ENCODE measurements around the gene IL21R. TPM values are rescaled to one million over a fixed set of nuclear protein-coding genes. Genes with fewer than 3 reads are reported as not detected.
A peak's percentile ranks its signal among the peaks of the same experiment; 100 is the strongest.

IL21R gene
- 0.33 and 0.44 TPM in 2 replicates for total RNA-seq (2014; rRNA removed; shearing (Covaris generic); ENCODE audit: low replicate concordance)

GRCh38 chr16:27401768-27402568 is at the start of gene IL21R:
Gene IL21R, plus strand, starts transcription at chr16:27402174. Its CDS starts 27,898 bp downstream, at chr16:27430072.
- H3K9me3 ChIP-seq: no peaks in the 10 kb centered on the region
- H3K36me3 ChIP-seq: no peaks in the 10 kb centered on the region
- H3K27me3 ChIP-seq: no peaks in the 10 kb centered on the region
- DNase-seq: peak; percentile 97
- H3K4me3 ChIP-seq: no peak within 1 kb of the TSS

DNA sequence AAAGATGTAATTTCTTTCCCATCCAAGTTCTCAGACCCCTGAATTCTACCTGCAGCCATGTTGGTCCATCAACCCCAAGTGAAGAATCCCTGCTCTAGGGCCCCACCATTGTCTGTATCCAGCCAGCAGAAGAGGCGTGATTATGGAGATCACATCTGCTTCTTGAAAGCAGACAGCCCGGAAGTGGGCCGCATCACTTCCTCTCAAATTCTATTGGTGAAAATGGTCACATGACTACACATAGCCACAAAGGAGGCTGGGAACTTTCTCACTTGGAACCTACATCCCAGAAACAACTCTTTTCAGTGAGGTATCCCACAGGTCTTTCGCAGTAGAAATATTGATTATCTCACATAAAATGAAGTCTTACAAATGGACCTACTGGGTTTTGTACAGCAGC is 48.1 kb upstream of the IL21R start:
- Histone ChIP-seq H3K27me3 (no peaks in the 10 kb centered on the region), H3K36me3 (peaks cover 90% of the 10 kb centered on the region)

DNA sequence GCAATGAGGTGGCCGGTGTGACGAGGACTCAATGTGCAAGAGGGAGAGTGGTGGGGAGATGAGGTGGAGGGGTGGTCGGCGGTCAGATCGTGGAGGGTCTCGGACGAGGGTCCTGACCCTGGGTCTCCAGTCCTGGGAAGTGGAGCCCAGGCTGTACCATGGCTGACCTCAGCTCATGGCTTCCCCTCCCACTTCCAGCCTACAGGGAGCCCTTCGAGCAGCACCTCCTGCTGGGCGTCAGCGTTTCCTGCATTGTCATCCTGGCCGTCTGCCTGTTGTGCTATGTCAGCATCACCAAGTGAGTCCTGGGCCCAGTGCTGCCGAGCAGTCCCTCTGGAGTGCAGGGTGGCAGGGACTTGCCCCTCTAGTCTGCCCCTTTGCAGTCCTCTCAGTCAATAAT is 46.4 kb upstream of the IL21R start:
- H3K36me3 ChIP-seq: peaks cover 88% of the 10 kb centered on the region
- peak; percentile 58 for DNase-seq
- H3K27me3 ChIP-seq: no peaks in the 10 kb centered on the region

More for the DNA sequence above, 48.1 kb upstream of the IL21R start:
- DNase-seq: no peak
- Histone ChIP-seq H3K9me3 (peaks cover 4% of the 10 kb centered on the region; the same call in 1 of the 2 replicates), H3K4me3 (no peak overlapping the region)

GRCh38 chr16:27356794-27357193 is 45.2 kb upstream of the IL21R start:
- Histone ChIP-seq H3K36me3 (peaks cover 84% of the 10 kb centered on the region), H3K27me3 (no peaks in the 10 kb centered on the region), H3K9me3 (peaks cover 4% of the 10 kb centered on the region; the same call in 1 of the 2 replicates), H3K4me3 (no peak overlapping the region)
- no peak for DNase-seq

More for the DNA sequence above, 46.4 kb upstream of the IL21R start:
- Histone ChIP-seq H3K9me3 (peaks cover 8% of the 10 kb centered on the region; the same call in 1 of the 2 replicates), H3K4me3 (no peak overlapping the region)

- no peak overlapping the region for H3K4me3 ChIP-seq
- H3K9me3 ChIP-seq: 0 out of 2 replicates have a peak, but pooled peaks cover 4% of the 10 kb centered on the region
- peak; percentile 23 for DNase-seq
- H3K36me3 ChIP-seq: peaks cover 88% of the 10 kb centered on the region
- no peaks in the 10 kb centered on the region for H3K27me3 ChIP-seq
These were observed 42.9 kb upstream of the IL21R start for GRCh38 chr16:27359051-27359450.

GRCh38 chr16:27359615-27360014 is 42.4 kb upstream of the IL21R start:
- H3K36me3 ChIP-seq: peaks cover 89% of the 10 kb centered on the region
- H3K27me3 ChIP-seq: no peaks in the 10 kb centered on the region
- 0 out of 2 replicates have a peak, but pooled peaks cover 4% of the 10 kb centered on the region for H3K9me3 ChIP-seq
- no peak overlapping the region for H3K4me3 ChIP-seq
- DNase-seq: no peak

GRCh38 chr16:27361987-27362386 is 40.0 kb upstream of the IL21R start:
- no peak overlapping the region for H3K4me3 ChIP-seq
- peaks cover 12% of the 10 kb centered on the region; the same call in 1 of the 2 replicates for H3K9me3 ChIP-seq
- H3K27me3 ChIP-seq: no peaks in the 10 kb centered on the region
- peaks cover 81% of the 10 kb centered on the region for H3K36me3 ChIP-seq
- no peak for DNase-seq

GRCh38 chr16:27362570-27363245 is 39.3 kb upstream of the IL21R start:
- DNase-seq: no peak
- peaks cover 12% of the 10 kb centered on the region; the same call in 1 of the 2 replicates for H3K9me3 ChIP-seq
- H3K27me3 ChIP-seq: 0 out of 2 replicates have a peak, but pooled peaks cover 1% of the 10 kb centered on the region
- H3K36me3 ChIP-seq: peaks cover 76% of the 10 kb centered on the region
- H3K4me3 ChIP-seq: no peak overlapping the region

DNA sequence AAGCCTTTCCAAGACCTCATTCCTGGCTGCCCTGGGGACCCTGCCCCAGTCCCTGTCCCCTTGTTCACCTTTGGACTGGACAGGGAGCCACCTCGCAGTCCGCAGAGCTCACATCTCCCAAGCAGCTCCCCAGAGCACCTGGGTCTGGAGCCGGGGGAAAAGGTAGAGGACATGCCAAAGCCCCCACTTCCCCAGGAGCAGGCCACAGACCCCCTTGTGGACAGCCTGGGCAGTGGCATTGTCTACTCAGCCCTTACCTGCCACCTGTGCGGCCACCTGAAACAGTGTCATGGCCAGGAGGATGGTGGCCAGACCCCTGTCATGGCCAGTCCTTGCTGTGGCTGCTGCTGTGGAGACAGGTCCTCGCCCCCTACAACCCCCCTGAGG is 38.7 kb upstream of the IL21R start:
- peaks cover 12% of the 10 kb centered on the region; the same call in 1 of the 2 replicates for H3K9me3 ChIP-seq
- H3K27me3 ChIP-seq: 0 out of 2 replicates have a peak, but pooled peaks cover 3% of the 10 kb centered on the region
- H3K36me3 ChIP-seq: peaks cover 71% of the 10 kb centered on the region
- no peak for DNase-seq
- H3K4me3 ChIP-seq: no peak overlapping the region

DNA sequence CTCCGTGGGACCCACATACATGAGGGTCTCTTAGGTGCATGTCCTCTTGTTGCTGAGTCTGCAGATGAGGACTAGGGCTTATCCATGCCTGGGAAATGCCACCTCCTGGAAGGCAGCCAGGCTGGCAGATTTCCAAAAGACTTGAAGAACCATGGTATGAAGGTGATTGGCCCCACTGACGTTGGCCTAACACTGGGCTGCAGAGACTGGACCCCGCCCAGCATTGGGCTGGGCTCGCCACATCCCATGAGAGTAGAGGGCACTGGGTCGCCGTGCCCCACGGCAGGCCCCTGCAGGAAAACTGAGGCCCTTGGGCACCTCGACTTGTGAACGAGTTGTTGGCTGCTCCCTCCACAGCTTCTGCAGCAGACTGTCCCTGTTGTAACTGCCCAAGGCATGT is 38.2 kb upstream of the IL21R start:
- Histone ChIP-seq H3K4me3 (no peak overlapping the region), H3K36me3 (peaks cover 65% of the 10 kb centered on the region), H3K27me3 (0 out of 2 replicates have a peak, but pooled peaks cover 3% of the 10 kb centered on the region), H3K9me3 (peaks cover 12% of the 10 kb centered on the region; the same call in 1 of the 2 replicates)
- DNase-seq: no peak

GRCh38 chr16:27364493-27365141 is 37.4 kb upstream of the IL21R start:
- Histone ChIP-seq H3K27me3 (0 out of 2 replicates have a peak, but pooled peaks cover 3% of the 10 kb centered on the region), H3K36me3 (peaks cover 57% of the 10 kb centered on the region), H3K9me3 (peaks cover 8% of the 10 kb centered on the region; the same call in 1 of the 2 replicates), H3K4me3 (no peak overlapping the region)
- DNase-seq: no peak

GRCh38 chr16:27365142-27366089 is 36.6 kb upstream of the IL21R start:
- Histone ChIP-seq H3K9me3 (peaks cover 9% of the 10 kb centered on the region; the same call in 1 of the 2 replicates), H3K27me3 (0 out of 2 replicates have a peak, but pooled peaks cover 3% of the 10 kb centered on the region), H3K36me3 (peaks cover 53% of the 10 kb centered on the region), H3K4me3 (no peak overlapping the region)
- DNase-seq: no peak

- Histone ChIP-seq H3K36me3 (peaks cover 42% of the 10 kb centered on the region), H3K9me3 (peaks cover 10% of the 10 kb centered on the region; the same call in 1 of the 2 replicates), H3K4me3 (no peak overlapping the region), H3K27me3 (0 out of 2 replicates have a peak, but pooled peaks cover 3% of the 10 kb centered on the region)
- no peak for DNase-seq
These were observed 35.1 kb upstream of the IL21R start for GRCh38 chr16:27366687-27367460.

GRCh38 chr16:27367461-27368357 is 34.3 kb upstream of the IL21R start:
- Histone ChIP-seq H3K27me3 (0 out of 2 replicates have a peak, but pooled peaks cover 3% of the 10 kb centered on the region), H3K36me3 (peaks cover 34% of the 10 kb centered on the region), H3K9me3 (peaks cover 10% of the 10 kb centered on the region; the same call in 1 of the 2 replicates), H3K4me3 (no peak overlapping the region)
- DNase-seq: peak; percentile 75

All from MG63 (cell line).